GM23338 (cell line): ENCODE results near the gene AP1S2. TPM values are rescaled to one million over a fixed set of nuclear protein-coding genes. Genes with fewer than 3 reads are reported as not detected.

Experiments used
- ATAC-seq: fragments of 200-7000 bp; cut with Tn5 transposase; 3 replicates; pipeline ENCODE4 v1.9.1; 2020
- DNase-seq: peaks from one replicate; pipeline ENCODE4 v3.0.0-alpha.2; 2015; ENCODE audit warnings: low spot score
- H2AFZ ChIP-seq: fragments of 200-600 bp; sonication (generic); 2 replicates; pipeline ENCODE4 v1.8.0; 2016; ENCODE audit warnings: antibody characterized with exemption, mild to moderate bottlenecking, moderate library complexity
- H3F3A ChIP-seq: fragments of 200-600 bp; sonication (generic); replicated peaks from 2 replicates; pipeline ENCODE4 v1.8.0; 2017; ENCODE audit warnings: antibody characterized with exemption, mixed run types, low read depth
- H3K27ac ChIP-seq: fragments of 200-600 bp; sonication (generic); 2 replicates; pipeline ENCODE4 v1.6.1; 2016; ENCODE audit warnings: low read depth
- H3K27me3 ChIP-seq: fragments of 200-600 bp; sonication (generic); 2 replicates; pipeline ENCODE4 v1.8.0; 2016; ENCODE audit warnings: mild to moderate bottlenecking, mixed run types, moderate library complexity; ENCODE audit not compliant: insufficient read depth
- H3K36me3 ChIP-seq: fragments of 200-600 bp; sonication (generic); 2 replicates; pipeline ENCODE4 v1.8.0; 2016; ENCODE audit warnings: mild to moderate bottlenecking; ENCODE audit not compliant: insufficient read depth
- H3K4me1 ChIP-seq: fragments of 200-600 bp; sonication (generic); 2 replicates; pipeline ENCODE4 v1.8.0; 2016; ENCODE audit warnings: mild to moderate bottlenecking, moderate library complexity; ENCODE audit not compliant: insufficient read depth
- H3K4me2 ChIP-seq: fragments of 200-600 bp; sonication (generic); 2 replicates; pipeline ENCODE4 v1.7.1; 2017; ENCODE audit warnings: mixed run types
- H3K4me3 ChIP-seq: fragments of 200-600 bp; sonication (generic); 2 replicates; pipeline ENCODE4 v1.6.1; 2016; ENCODE audit warnings: mixed run types
- H3K79me2 ChIP-seq: fragments of 200-600 bp; sonication (generic); replicated peaks from 2 replicates; pipeline ENCODE4 v1.8.0; 2017; ENCODE audit warnings: mild to moderate bottlenecking; ENCODE audit not compliant: insufficient read depth
- H3K9me2 ChIP-seq: fragments of 200-600 bp; sonication (generic); 2 replicates; pipeline ENCODE4 v1.8.0; 2017; ENCODE audit not compliant: insufficient read depth
- H4K20me1 ChIP-seq: fragments of 200-600 bp; sonication (generic); replicated peaks from 2 replicates; pipeline ENCODE4 v1.8.0; 2017; ENCODE audit warnings: mild to moderate bottlenecking; ENCODE audit not compliant: insufficient read depth
- H3K27ac Mint-ChIP-seq: 2 replicates; pipeline ENCODE4 v1.8.0; 2020; ENCODE audit warnings: inconsistent platforms, mild to moderate bottlenecking, moderate library complexity, mixed read lengths
- H3K27me3 Mint-ChIP-seq: 3 replicates; pipeline ENCODE4 v1.8.0; 2022; ENCODE audit warnings: low read depth, mild to moderate bottlenecking, moderate library complexity, mixed read lengths, inconsistent platforms; ENCODE audit not compliant: insufficient read depth, poor library complexity
- H3K36me3 Mint-ChIP-seq: 3 replicates; pipeline ENCODE4 v1.8.0; 2021; ENCODE audit warnings: low read depth, mild to moderate bottlenecking, inconsistent platforms, moderate library complexity, mixed read lengths
- H3K4me1 Mint-ChIP-seq: 3 replicates; pipeline ENCODE4 v1.8.0; 2020; ENCODE audit warnings: mild to moderate bottlenecking, inconsistent platforms, mixed read lengths
- H3K4me3 Mint-ChIP-seq: 3 replicates; pipeline ENCODE4 v1.8.0; 2021; ENCODE audit warnings: moderate library complexity, mild to moderate bottlenecking, inconsistent platforms, mixed read lengths
- H3K9me3 Mint-ChIP-seq: 3 replicates; pipeline ENCODE4 v1.8.0; 2020; ENCODE audit warnings: moderate library complexity, mild to moderate bottlenecking, inconsistent platforms, mixed read lengths
- CREB1 ChIP-seq: fragments of 250-450 bp; sonication (Bioruptor Pico); IDR thresholded peaks from 2 replicates; pipeline ENCODE4 v1.5.0; 2020; ENCODE audit warnings: low read depth, mild to moderate bottlenecking, moderate library complexity
- EZH2 ChIP-seq: fragments of 200-600 bp; sonication (generic); IDR thresholded peaks from one replicate; pipeline ENCODE4 v1.8.0; 2017; ENCODE audit warnings: antibody characterized with exemption, mild to moderate bottlenecking, low read depth; ENCODE audit not compliant: unreplicated experiment
- EZH2phosphoT487 ChIP-seq: fragments of 200-600 bp; sonication (generic); IDR thresholded peaks from one replicate; pipeline ENCODE4 v1.8.1; 2018; ENCODE audit warnings: antibody characterized with exemption; ENCODE audit not compliant: unreplicated experiment
- JUNB ChIP-seq: IDR thresholded peaks from one replicate; pipeline ENCODE4 v1.6.1; 2016; ENCODE audit warnings: antibody characterized with exemption; ENCODE audit not compliant: unreplicated experiment
- NANOG ChIP-seq: IDR thresholded peaks from 2 replicates; pipeline ENCODE4 v1.6.1; 2016; ENCODE audit warnings: antibody characterized with exemption, borderline replicate concordance
- POLR2AphosphoS5 ChIP-seq: IDR thresholded peaks from 2 replicates; pipeline ENCODE4 v1.6.1; 2016; ENCODE audit warnings: antibody characterized with exemption, low read depth
- REST ChIP-seq: IDR thresholded peaks from one replicate; pipeline ENCODE4 v1.6.1; 2018; ENCODE audit warnings: antibody characterized with exemption; ENCODE audit not compliant: unreplicated experiment
- STAT1 ChIP-seq: IDR thresholded peaks from one replicate; pipeline ENCODE4 v1.6.1; 2016; ENCODE audit warnings: antibody characterized with exemption; ENCODE audit not compliant: unreplicated experiment
- ZNF114 ChIP-seq: fragments of 250-450 bp; sonication (Bioruptor Pico); IDR thresholded peaks from 2 replicates; pipeline ENCODE4 v1.5.0; 2020; ENCODE audit warnings: mild to moderate bottlenecking, moderate library complexity
- ZNF331 ChIP-seq: fragments of 250-450 bp; sonication (Bioruptor Pico); IDR thresholded peaks from 2 replicates; pipeline ENCODE4 v1.5.0; 2020; ENCODE audit warnings: low read depth, mild to moderate bottlenecking, moderate library complexity
- ZNF462 ChIP-seq: fragments of 250-450 bp; sonication (Bioruptor Pico); IDR thresholded peaks from 2 replicates; pipeline ENCODE4 v1.5.0; 2020; ENCODE audit warnings: mild to moderate bottlenecking, moderate library complexity
- polyA plus RNA-seq: library from polyadenylated mRNA; unstranded; fragments of >200 nt; fragmentation: Nextera tagmentation; extraction: Ambion mirVana; gene quantifications from 2 replicates; pipeline ENCODE4 v1.2.1, GENCODE V29; 2016
- total RNA-seq: library from RNA; depleted of rRNA; stranded (reverse); fragments of >200 nt; shearing (Covaris generic); gene quantifications from 2 replicates; pipeline ENCODE4 v1.2.3, GENCODE V29; 2014
- TF ChIP-seq, protein P1 (sequence below): IDR thresholded peaks from 2 replicates; pipeline ENCODE4 v1.6.1; 2016; ENCODE audit warnings: antibody characterized with exemption
- TF ChIP-seq, protein P2 (sequence below), 2 experiments: fragments of 200-600 bp in 1 of 2; sonication (generic) in 1 of 2; conservative IDR thresholded peaks; 2 replicates each; pipeline versions ENCODE4 v1.5.1 to v1.6.1; 2016 to 2017; ENCODE audit warnings: antibody characterized with exemption in 2 of 2, low read depth in 2 of 2, mild to moderate bottlenecking in 2 of 2, moderate library complexity in 1 of 2

Gene AP1S2
- total and polyA plus RNA-seq, 2 experiments from 2014 or later, result 160 to 251 TPM

DNA sequence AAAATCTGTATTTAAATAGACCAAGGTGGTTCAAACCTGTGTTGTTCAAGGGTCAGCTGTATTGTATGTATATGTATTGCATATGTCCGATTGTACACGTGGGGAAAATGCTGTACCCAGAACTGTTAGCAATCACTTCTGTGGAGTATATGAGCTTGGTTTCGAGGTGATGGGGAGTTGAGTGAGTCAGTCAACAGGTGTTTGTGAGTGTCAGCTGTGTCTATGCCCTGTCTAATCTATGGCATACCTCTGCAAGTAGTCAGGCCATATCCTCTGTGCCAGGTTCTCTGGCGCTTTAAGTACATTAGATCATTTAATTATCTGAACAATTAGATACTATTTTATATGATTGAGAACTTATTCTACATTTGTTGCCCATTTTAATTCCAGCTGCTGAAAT, 56.9 kb downstream of the AP1S2 start (continued):
- TF ChIP-seq CREB1 (CRISPR knock-in tag), result no peak

DNA sequence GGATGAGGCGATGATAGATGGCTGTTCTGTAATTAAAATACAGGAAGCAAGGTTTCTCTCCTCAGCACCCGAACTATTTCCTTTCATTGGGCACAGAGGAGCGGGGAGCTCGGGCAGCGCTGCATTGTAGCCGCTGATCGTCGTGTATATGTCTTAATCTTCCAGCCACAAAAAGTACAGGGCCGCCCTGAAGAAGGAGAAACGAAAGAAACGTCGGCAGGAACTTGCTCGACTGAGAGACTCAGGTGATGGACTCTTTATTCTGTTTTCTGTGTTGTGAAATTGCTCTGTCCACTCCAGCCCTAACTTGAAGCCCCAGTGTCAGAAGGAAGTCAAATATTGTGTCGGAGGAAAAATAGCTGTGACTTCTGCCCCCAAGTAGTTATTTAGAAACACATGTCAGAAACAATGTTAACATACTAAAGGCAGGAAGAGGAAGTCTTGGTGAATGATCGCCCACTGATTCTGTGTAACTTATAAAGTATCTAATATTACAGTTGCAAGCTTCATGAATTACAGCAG, 63.8 kb downstream of the AP1S2 start:
- Mint-ChIP-seq H3K36me3 (peaks cover 5% of the 10 kb centered on the region; the same call in 2 of the 3 replicates), H3K27me3 (peaks cover 2% of the 10 kb centered on the region), H3K27ac (no peak overlapping the region), H3K4me1 (0 out of 3 replicates have a peak, but pooled peaks cover 2% of the 10 kb centered on the region), H3K4me3 (no peak overlapping the region), H3K9me3 (no peaks in the 10 kb centered on the region)
- ATAC-seq (no peak), DNase-seq (no peak)
- Histone ChIP-seq H3K27ac (peak overlapping the region; percentile 84; the same call in 1 of the 2 replicates), H3K4me1 (no peaks in the 10 kb centered on the region), H3K79me2 (peaks cover 4% of the 10 kb centered on the region; the same call in 1 of the 2 replicates), H3K9me2 (no peaks in the 10 kb centered on the region), H3K36me3 (no peaks in the 10 kb centered on the region), H2AFZ (0 out of 2 replicates have a peak overlapping the region, but pooled peaks have one; percentile 35), H3K4me2 (peak overlapping the region; percentile 77), H3K27me3 (no peaks in the 10 kb centered on the region), H4K20me1 (no peaks in the 10 kb centered on the region), H3K4me3 (peak overlapping the region; percentile 72), H3F3A (no peaks in the 10 kb centered on the region)
- TF ChIP-seq EZH2, result no peak
- TF ChIP-seq JUNB, result no peak
- TF ChIP-seq CREB1 (CRISPR knock-in tag), result no peak
- TF ChIP-seq, protein P1, sequence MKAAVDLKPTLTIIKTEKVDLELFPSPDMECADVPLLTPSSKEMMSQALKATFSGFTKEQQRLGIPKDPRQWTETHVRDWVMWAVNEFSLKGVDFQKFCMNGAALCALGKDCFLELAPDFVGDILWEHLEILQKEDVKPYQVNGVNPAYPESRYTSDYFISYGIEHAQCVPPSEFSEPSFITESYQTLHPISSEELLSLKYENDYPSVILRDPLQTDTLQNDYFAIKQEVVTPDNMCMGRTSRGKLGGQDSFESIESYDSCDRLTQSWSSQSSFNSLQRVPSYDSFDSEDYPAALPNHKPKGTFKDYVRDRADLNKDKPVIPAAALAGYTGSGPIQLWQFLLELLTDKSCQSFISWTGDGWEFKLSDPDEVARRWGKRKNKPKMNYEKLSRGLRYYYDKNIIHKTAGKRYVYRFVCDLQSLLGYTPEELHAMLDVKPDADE, result no peak
- TF ChIP-seq STAT1, result no peak
- TF ChIP-seq POLR2AphosphoS5, result no peak
- TF ChIP-seq EZH2phosphoT487, result no peak
- no peak for TF ChIP-seq REST
- no peak for TF ChIP-seq NANOG
- TF ChIP-seq ZNF462, result no peak
- TF ChIP-seq ZNF331, result no peak
- TF ChIP-seq, protein P2, sequence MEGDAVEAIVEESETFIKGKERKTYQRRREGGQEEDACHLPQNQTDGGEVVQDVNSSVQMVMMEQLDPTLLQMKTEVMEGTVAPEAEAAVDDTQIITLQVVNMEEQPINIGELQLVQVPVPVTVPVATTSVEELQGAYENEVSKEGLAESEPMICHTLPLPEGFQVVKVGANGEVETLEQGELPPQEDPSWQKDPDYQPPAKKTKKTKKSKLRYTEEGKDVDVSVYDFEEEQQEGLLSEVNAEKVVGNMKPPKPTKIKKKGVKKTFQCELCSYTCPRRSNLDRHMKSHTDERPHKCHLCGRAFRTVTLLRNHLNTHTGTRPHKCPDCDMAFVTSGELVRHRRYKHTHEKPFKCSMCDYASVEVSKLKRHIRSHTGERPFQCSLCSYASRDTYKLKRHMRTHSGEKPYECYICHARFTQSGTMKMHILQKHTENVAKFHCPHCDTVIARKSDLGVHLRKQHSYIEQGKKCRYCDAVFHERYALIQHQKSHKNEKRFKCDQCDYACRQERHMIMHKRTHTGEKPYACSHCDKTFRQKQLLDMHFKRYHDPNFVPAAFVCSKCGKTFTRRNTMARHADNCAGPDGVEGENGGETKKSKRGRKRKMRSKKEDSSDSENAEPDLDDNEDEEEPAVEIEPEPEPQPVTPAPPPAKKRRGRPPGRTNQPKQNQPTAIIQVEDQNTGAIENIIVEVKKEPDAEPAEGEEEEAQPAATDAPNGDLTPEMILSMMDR (conservative IDR thresholded peaks at IDR 0.05; ENCODE audit: low read depth in 2 of 2), result no peak
- no peak for TF ChIP-seq ZNF114 (CRISPR knock-in tag)
